Endometrial microvascular endothelial cells (primary cell): ENCODE results near the gene UCN3. TPM values are rescaled to one million over a fixed set of nuclear protein-coding genes. Genes with fewer than 3 reads are reported as not detected.
"Not testable (repeated sequence)": the region's sequence is repeated elsewhere in the genome, so short reads cannot be mapped to it uniquely, and the experiment has no call there.

Source experiments
- in situ Hi-C: cut with HindIII; loops from 2 replicates; pipeline ENCODE4 v1.10.0; 2017; ENCODE audit warnings: low sequenced_read_pairs, low pct_unique_long_range_greater_than_20kb; ENCODE audit errors: inconsistent ontology term
- total RNA-seq: library from RNA; depleted of rRNA; stranded (reverse); fragments of >200 nt; gene quantifications from one replicate; pipeline ENCODE4 v1.2.3, GENCODE V29; 2015; ENCODE audit errors: inconsistent ontology term

Gene UCN3
- total RNA-seq, 1 donor from 2014 or later: not detected

- in situ Hi-C loops: no loop called here
Measured at GRCh38 chr10:5362873-5363272, 1.9 kb upstream of the UCN3 start.

- in situ Hi-C loops: no loop called here
Measured at GRCh38 chr10:5364374-5364773, 392 bp upstream of the UCN3 start.

- in situ Hi-C loops: no loop called here
Measured at GRCh38 chr10:5365928-5366327, 1.2 kb downstream of the UCN3 start.

GRCh38 chr10:5369362-5370158, 4.8 kb downstream of the UCN3 start:
- in situ Hi-C loops: no loop called here

GRCh38 chr10:5370493-5371352, 6.0 kb downstream of the UCN3 start:
- in situ Hi-C loops: no loop called here

GRCh38 chr10:5373307-5373706, 8.5 kb downstream of the UCN3 start:
- in situ Hi-C loops: no loop called here

GRCh38 chr10:5373891-5374611, 9.3 kb downstream of the UCN3 start:
- in situ Hi-C loops: no loop called here

- in situ Hi-C loops: no loop called here
Measured at GRCh38 chr10:5376450-5376849, 11.7 kb downstream of the UCN3 start.

GRCh38 chr10:5379202-5379601, 14.4 kb downstream of the UCN3 start:
- in situ Hi-C loops: not testable (repeated sequence)

- in situ Hi-C loops: not testable (repeated sequence)
Measured at GRCh38 chr10:5380395-5380794, 15.6 kb downstream of the UCN3 start.

- in situ Hi-C loops: no loop called here
Measured at GRCh38 chr10:5381187-5381586, 16.4 kb downstream of the UCN3 start.

- in situ Hi-C loops: no loop called here
Measured at GRCh38 chr10:5385224-5385623, 20.5 kb downstream of the UCN3 start.

- in situ Hi-C loops: no loop called here
Measured at GRCh38 chr10:5387169-5387568, 22.4 kb downstream of the UCN3 start.

GRCh38 chr10:5390607-5391205, 25.9 kb downstream of the UCN3 start:
- in situ Hi-C loops: no loop called here

GRCh38 chr10:5391790-5392189, 27.0 kb downstream of the UCN3 start:
- in situ Hi-C loops: no loop called here

GRCh38 chr10:5393529-5393928, 28.8 kb downstream of the UCN3 start:
- in situ Hi-C loops: no loop called here

- in situ Hi-C loops: no loop called here
Measured at GRCh38 chr10:5395168-5395567, 30.4 kb downstream of the UCN3 start.

GRCh38 chr10:5396556-5397300, 32.0 kb downstream of the UCN3 start:
- in situ Hi-C loops: no loop called here
